PC-9 (cell line): ENCODE measurements around the gene CELA3A. TPM values are rescaled to one million over a fixed set of nuclear protein-coding genes. Genes with fewer than 3 reads are reported as not detected.

Source experiments
- BruUV-seq: library from RNA; stranded (reverse); fragments of 400-500 nt; replicated peaks from 2 replicates; lab custom pipeline; 2021; lab: Mats Ljungman, UMichigan
- CTCF ChIA-PET: fragments of 300-600 bp; sonication (Branson Sonifier 250); formaldehyde crosslinking; loops from one replicate; lab custom pipeline; 2022; ENCODE audit warnings: antibody characterized with exemption; lab: Charles Lee
- POLR2A ChIA-PET: fragments of 300-600 bp; sonication (Branson Sonifier 250); formaldehyde crosslinking; loops from one replicate; lab custom pipeline; 2022; ENCODE audit warnings: antibody characterized with exemption; ENCODE audit not compliant: unreplicated experiment; lab: Charles Lee
- DNase-seq, 2 experiments: peaks; one replicate each; pipeline versions ENCODE4 v3.0.0 to v3.0.0-alpha.2; 2015 to 2022; ENCODE audit warnings: mixed read lengths in 1 of 2
- H2AFZ ChIP-seq: fragments of 200-600 bp; sonication (generic); 2 replicates; pipeline ENCODE4 v1.8.1; 2017; ENCODE audit warnings: antibody characterized with exemption
- H3F3A ChIP-seq: fragments of 200-600 bp; sonication (generic); 2 replicates; pipeline ENCODE4 v1.8.1; 2017; ENCODE audit warnings: antibody characterized with exemption, mild to moderate bottlenecking, low read depth; ENCODE audit not compliant: insufficient read depth
- H3K27ac ChIP-seq: fragments of 200-600 bp; sonication (generic); 2 replicates; pipeline ENCODE4 v1.6.1; 2016; ENCODE audit warnings: mixed run types
- H3K27me3 ChIP-seq: fragments of 200-600 bp; sonication (generic); 2 replicates; pipeline ENCODE4 v1.6.1; 2016; ENCODE audit warnings: low read depth, mixed run types; ENCODE audit not compliant: insufficient read depth
- H3K36me3 ChIP-seq: fragments of 200-600 bp; sonication (generic); 2 replicates; pipeline ENCODE4 v1.6.1; 2016; ENCODE audit warnings: low read depth, mixed run types
- H3K4me1 ChIP-seq: fragments of 200-600 bp; sonication (generic); replicated peaks from 2 replicates; pipeline ENCODE4 v1.6.1; 2016; ENCODE audit warnings: mixed run types; ENCODE audit not compliant: insufficient read depth
- H3K4me2 ChIP-seq: fragments of 200-600 bp; sonication (generic); 2 replicates; pipeline ENCODE4 v1.6.1; 2017; ENCODE audit warnings: mixed run types
- H3K4me3 ChIP-seq: fragments of 200-600 bp; sonication (generic); 2 replicates; pipeline ENCODE4 v1.6.1; 2016; ENCODE audit warnings: mixed run types
- H3K79me2 ChIP-seq: fragments of 200-600 bp; sonication (generic); 2 replicates; pipeline ENCODE4 v1.6.1; 2017; ENCODE audit warnings: low read depth, mixed run types
- H3K9me2 ChIP-seq: fragments of 200-600 bp; sonication (generic); 2 replicates; pipeline ENCODE4 v1.8.1; 2017; ENCODE audit warnings: mild to moderate bottlenecking; ENCODE audit not compliant: insufficient read depth
- H3K9me3 ChIP-seq: fragments of 200-600 bp; sonication (generic); 2 replicates; pipeline ENCODE4 v1.8.1; 2016; ENCODE audit warnings: low read depth; ENCODE audit not compliant: insufficient read depth
- H4K20me1 ChIP-seq: fragments of 200-600 bp; sonication (generic); 2 replicates; pipeline ENCODE4 v1.8.1; 2017; ENCODE audit not compliant: insufficient read depth
- CTCF ChIP-seq: fragments of 200-600 bp; sonication (generic); conservative IDR thresholded peaks from 2 replicates; pipeline ENCODE4 v1.6.1; 2017; ENCODE audit warnings: mixed run types, antibody characterized with exemption, mild to moderate bottlenecking, moderate library complexity
- EZH2 ChIP-seq: fragments of 200-600 bp; sonication (generic); IDR thresholded peaks from 2 replicates; pipeline ENCODE4 v1.8.0; 2017; ENCODE audit warnings: antibody characterized with exemption, low read depth
- intact Hi-C: fragments of 100-400 bp; cut with micrococcal nuclease; formaldehyde crosslinking; loops from one replicate; pipeline ENCODE4 v1.10.0; 2022; ENCODE audit not compliant: unreplicated experiment
- total RNA-seq: library from RNA; stranded (reverse); gene quantifications from 2 replicates; pipeline ENCODE4 v1.2.3, GENCODE V29; 2021

The CELA3A gene
- total RNA-seq, 1 experiment from 2014 or later = not detected

- POLR2A ChIA-PET = no interaction called here
- H3K4me1 ChIP-seq = peaks cover 16% of the 10 kb centered on the region
- no peaks in the 10 kb centered on the region for H3K79me2 ChIP-seq
- TF ChIP-seq EZH2 = no peak
- no peak for TF ChIP-seq CTCF
- CTCF ChIA-PET = interaction anchor here (0.7 kb wide), 1 partner anchor 8 kb away, joined by 3 read pairs; no protein-coding TSS in a partner anchor
- H3K4me3 ChIP-seq = no peak overlapping the region
- no peaks in the 10 kb centered on the region for H3K9me3 ChIP-seq
- no peaks in the 10 kb centered on the region for H4K20me1 ChIP-seq
- intact Hi-C loops = no loop called here
- no peak overlapping the region for H3K27ac ChIP-seq
- no peaks in the 10 kb centered on the region for H3K36me3 ChIP-seq
- BruUV-seq = no TSS peak
- H3K9me2 ChIP-seq = no peaks in the 10 kb centered on the region
- peaks cover 17% of the 10 kb centered on the region; the same call in 1 of the 2 replicates for H3F3A ChIP-seq
- H3K27me3 ChIP-seq = no peaks in the 10 kb centered on the region
- DNase-seq = no peak
- H2AFZ ChIP-seq = no peak overlapping the region
- H3K4me2 ChIP-seq = no peak overlapping the region
Measured at GRCh38 chr1:22038036-22038435, 36.6 kb downstream of the CELA3A start.

GRCh38 chr1:22039594-22040285 is 38.3 kb downstream of the CELA3A start:
- peak overlapping the region; percentile 26; the same call in 1 of the 2 replicates for H3K4me2 ChIP-seq
- intact Hi-C loops = no loop called here
- H3K4me3 ChIP-seq = no peak overlapping the region
- POLR2A ChIA-PET = interaction anchor here (0.6 kb wide), 1 partner anchor 1253 kb away, joined by 3 read pairs; no protein-coding TSS in a partner anchor
- no peak overlapping the region for H2AFZ ChIP-seq
- no peak for TF ChIP-seq EZH2
- no peak for TF ChIP-seq CTCF
- H3F3A ChIP-seq = peaks cover 23% of the 10 kb centered on the region; the same call in 1 of the 2 replicates
- CTCF ChIA-PET = interaction anchor here (0.6 kb wide), 2 partner anchors 9 to 267 kb away, joined by 4 read pairs; no protein-coding TSS in a partner anchor
- H3K27me3 ChIP-seq = no peaks in the 10 kb centered on the region
- no peaks in the 10 kb centered on the region for H3K79me2 ChIP-seq
- no peak overlapping the region for H3K27ac ChIP-seq
- peaks cover 31% of the 10 kb centered on the region for H3K4me1 ChIP-seq
- peak; percentile 53 to 66 for DNase-seq
- H3K9me2 ChIP-seq = no peaks in the 10 kb centered on the region
- no peaks in the 10 kb centered on the region for H3K9me3 ChIP-seq
- H4K20me1 ChIP-seq = no peaks in the 10 kb centered on the region
- no TSS peak for BruUV-seq
- H3K36me3 ChIP-seq = no peaks in the 10 kb centered on the region

GRCh38 chr1:22040286-22040623 is 38.8 kb downstream of the CELA3A start:
- peaks cover 27% of the 10 kb centered on the region for H3F3A ChIP-seq
- H2AFZ ChIP-seq = no peak overlapping the region
- ChIA-PET CTCF (interaction anchor here (0.6 kb wide), 2 partner anchors 9 to 268 kb away, joined by 4 read pairs; no protein-coding TSS in a partner anchor), POLR2A (interaction anchor here (0.6 kb wide), 1 partner anchor 1254 kb away, joined by 3 read pairs; no protein-coding TSS in a partner anchor)
- intact Hi-C loops = no loop called here
- H3K4me2 ChIP-seq = peak overlapping the region; percentile 26; the same call in 1 of the 2 replicates
- H3K36me3 ChIP-seq = no peaks in the 10 kb centered on the region
- no peaks in the 10 kb centered on the region for H3K9me2 ChIP-seq
- H3K27me3 ChIP-seq = no peaks in the 10 kb centered on the region
- H3K4me1 ChIP-seq = peaks cover 37% of the 10 kb centered on the region
- TF ChIP-seq CTCF = no peak
- no peak for TF ChIP-seq EZH2
- H3K79me2 ChIP-seq = no peaks in the 10 kb centered on the region
- DNase-seq = no peak
- no peak overlapping the region for H3K4me3 ChIP-seq
- no peaks in the 10 kb centered on the region for H4K20me1 ChIP-seq
- no peak overlapping the region for H3K27ac ChIP-seq
- no TSS peak for BruUV-seq
- no peaks in the 10 kb centered on the region for H3K9me3 ChIP-seq
